Mesothelial cell of epicardium (in vitro differentiated cells): ENCODE measurements around the gene WASF3. TPM values are rescaled to one million over a fixed set of nuclear protein-coding genes. Genes with fewer than 3 reads are reported as not detected.

ENCODE experiments used
- DNase-seq, 2 experiments: peaks; one replicate each; pipeline ENCODE4 v3.0.0; 2021; ENCODE audit warnings: low spot score in 2 of 2; ENCODE audit not compliant: unreplicated experiment in 2 of 2
- H3K27ac Mint-ChIP-seq: 2 replicates; pipeline ENCODE4 v1.8.0; 2021; ENCODE audit warnings: mixed read lengths
- H3K27me3 Mint-ChIP-seq: 2 replicates; pipeline ENCODE4 v1.8.0; 2021; ENCODE audit warnings: low read depth, mixed read lengths
- H3K36me3 Mint-ChIP-seq: 2 replicates; pipeline ENCODE4 v1.8.0; 2021; ENCODE audit warnings: mixed read lengths
- H3K4me1 Mint-ChIP-seq: 2 replicates; pipeline ENCODE4 v1.8.0; 2021; ENCODE audit warnings: mixed read lengths
- H3K4me3 Mint-ChIP-seq: 2 replicates; pipeline ENCODE4 v1.8.0; 2021; ENCODE audit warnings: mild to moderate bottlenecking, moderate library complexity, mixed read lengths
- H3K9me3 Mint-ChIP-seq: 2 replicates; pipeline ENCODE4 v1.8.0; 2021; ENCODE audit warnings: mixed read lengths
- CTCF ChIP-seq: fragments of 200-600 bp; sonication (generic); IDR thresholded peaks from one replicate; pipeline ENCODE4 v1.5.0; 2021; ENCODE audit warnings: antibody characterized with exemption; ENCODE audit not compliant: unreplicated experiment
- total RNA-seq: library from RNA; stranded (reverse); gene quantifications from 3 replicates; pipeline ENCODE4 v1.2.1, GENCODE V29; 2021

The WASF3 gene
- total RNA-seq, 1 donor from 2014 or later, result 19.4 TPM

DNA sequence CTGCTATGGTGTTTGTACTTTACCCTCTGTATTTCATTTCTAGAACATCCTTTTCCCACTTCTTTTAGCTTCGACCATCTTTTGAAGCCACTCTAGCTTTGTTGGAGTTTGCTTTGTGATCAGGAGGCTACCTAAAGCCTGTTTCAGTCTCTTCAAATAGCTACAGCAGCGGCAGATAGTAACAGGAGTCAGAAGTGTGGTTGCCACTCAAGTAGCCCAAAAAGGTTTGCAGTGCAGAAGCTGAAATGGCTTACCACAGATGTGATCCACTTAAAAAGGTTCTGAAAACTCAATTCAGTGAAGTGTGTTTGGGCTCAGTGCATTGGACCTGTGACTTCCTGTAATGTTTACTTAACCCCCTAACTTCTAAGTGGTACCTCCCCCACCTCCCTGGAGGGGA lies 26.2 kb downstream of the WASF3 start:
- no peak for TF ChIP-seq CTCF
- H3K27me3 Mint-ChIP-seq, result no peaks in the 10 kb centered on the region
- peaks cover 3% of the 10 kb centered on the region for H3K36me3 Mint-ChIP-seq
- DNase-seq, result no peak
- H3K4me3 Mint-ChIP-seq, result no peak overlapping the region
- H3K27ac Mint-ChIP-seq, result no peak overlapping the region
- H3K4me1 Mint-ChIP-seq, result peaks cover 17% of the 10 kb centered on the region
- peaks cover 1% of the 10 kb centered on the region for H3K9me3 Mint-ChIP-seq

DNA sequence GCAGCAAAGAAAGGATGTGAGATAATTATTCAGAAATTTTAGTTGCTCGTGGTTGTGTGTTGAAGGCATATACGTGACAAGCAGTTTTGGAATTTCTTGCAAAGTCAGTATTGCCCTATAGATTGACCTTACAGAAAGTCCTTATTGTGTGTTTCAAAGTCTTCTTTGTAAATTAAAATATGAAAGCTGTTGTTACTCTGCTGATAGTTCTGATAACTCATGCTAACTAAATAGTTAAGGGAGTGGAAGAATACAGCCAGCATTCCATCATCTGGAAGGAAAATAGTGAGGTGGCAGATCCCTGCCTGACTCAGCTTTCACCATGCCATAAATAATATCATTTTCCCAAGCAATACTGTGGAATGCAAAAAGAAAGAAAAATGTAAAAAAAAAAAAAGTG lies 27.2 kb downstream of the WASF3 start:
- Mint-ChIP-seq H3K9me3 (no peaks in the 10 kb centered on the region), H3K4me3 (no peak overlapping the region), H3K27me3 (no peaks in the 10 kb centered on the region), H3K27ac (peak overlapping the region; percentile 30), H3K36me3 (peaks cover 2% of the 10 kb centered on the region), H3K4me1 (peaks cover 19% of the 10 kb centered on the region)
- no peak for DNase-seq
- TF ChIP-seq CTCF, result no peak

DNA sequence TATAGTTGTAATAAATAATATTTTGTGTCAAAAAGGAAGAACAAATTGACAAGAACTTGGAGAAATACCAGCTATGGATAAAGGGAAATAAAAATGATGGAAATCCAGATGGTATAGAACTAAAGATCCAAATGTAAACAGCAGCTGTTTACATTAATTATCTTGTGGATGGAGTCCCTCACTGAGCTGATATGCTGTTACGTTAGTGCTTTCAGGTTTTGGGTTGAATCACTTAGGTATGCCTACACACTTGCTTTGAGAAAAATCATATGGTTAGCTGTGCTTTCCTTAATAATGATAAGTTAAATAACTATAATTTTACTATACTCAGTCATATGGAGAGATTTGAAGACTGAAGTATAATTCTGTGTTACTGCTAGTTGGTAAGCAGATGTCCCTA lies 27.7 kb downstream of the WASF3 start:
- Mint-ChIP-seq H3K27ac (no peak overlapping the region), H3K36me3 (peaks cover 2% of the 10 kb centered on the region), H3K4me3 (no peak overlapping the region), H3K4me1 (peaks cover 23% of the 10 kb centered on the region), H3K9me3 (no peaks in the 10 kb centered on the region), H3K27me3 (no peaks in the 10 kb centered on the region)
- DNase-seq, result no peak
- no peak for TF ChIP-seq CTCF

DNA sequence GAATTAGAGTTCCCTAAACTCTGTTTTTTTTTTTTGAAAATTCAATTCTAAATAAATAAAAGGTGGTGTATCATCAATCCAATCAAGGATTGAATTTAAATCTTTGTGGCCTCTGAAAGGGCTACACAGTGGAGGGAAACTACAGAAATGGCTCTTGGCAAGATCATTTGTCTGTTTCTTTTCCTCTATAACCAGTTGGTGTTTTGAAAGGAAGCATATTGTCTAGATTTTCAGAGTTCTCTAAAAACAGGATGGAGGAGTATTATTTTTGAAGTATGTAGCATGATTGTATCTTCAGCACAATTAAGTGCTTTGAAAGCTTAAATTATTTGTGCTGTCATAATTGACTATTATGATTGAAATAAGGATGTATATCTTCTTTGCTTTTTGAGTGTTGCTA lies 29.8 kb downstream of the WASF3 start:
- H3K9me3 Mint-ChIP-seq, result no peaks in the 10 kb centered on the region
- H3K4me1 Mint-ChIP-seq, result peaks cover 29% of the 10 kb centered on the region
- no peak overlapping the region for H3K27ac Mint-ChIP-seq
- DNase-seq, result no peak
- no peak for TF ChIP-seq CTCF
- H3K27me3 Mint-ChIP-seq, result no peaks in the 10 kb centered on the region
- H3K4me3 Mint-ChIP-seq, result no peak overlapping the region
- H3K36me3 Mint-ChIP-seq, result no peaks in the 10 kb centered on the region

GRCh38 chr13:26589226-26589625 lies 31.7 kb downstream of the WASF3 start:
- Mint-ChIP-seq H3K36me3 (peaks cover 2% of the 10 kb centered on the region), H3K4me1 (peaks cover 22% of the 10 kb centered on the region), H3K4me3 (no peak overlapping the region), H3K9me3 (peaks cover 3% of the 10 kb centered on the region), H3K27ac (no peak overlapping the region), H3K27me3 (no peaks in the 10 kb centered on the region)
- no peak for TF ChIP-seq CTCF
- no peak for DNase-seq

- no peak overlapping the region for H3K4me3 Mint-ChIP-seq
- peaks cover 17% of the 10 kb centered on the region for H3K4me1 Mint-ChIP-seq
- no peak for DNase-seq
- H3K27me3 Mint-ChIP-seq, result no peaks in the 10 kb centered on the region
- H3K36me3 Mint-ChIP-seq, result peaks cover 8% of the 10 kb centered on the region
- H3K27ac Mint-ChIP-seq, result no peak overlapping the region
- H3K9me3 Mint-ChIP-seq, result peaks cover 8% of the 10 kb centered on the region
- TF ChIP-seq CTCF, result no peak
Observed at GRCh38 chr13:26589754-26590153, 32.3 kb downstream of the WASF3 start.
